Bronchus fibroblast of lung (primary cell): ENCODE data around the gene CYP4F12. TPM values are rescaled to one million over a fixed set of nuclear protein-coding genes. Genes with fewer than 3 reads are reported as not detected.

Experiments
- total RNA-seq: library from RNA; depleted of rRNA; stranded (reverse); fragments of >200 nt; gene quantifications from 2 replicates; pipeline ENCODE4 v1.2.3, GENCODE V29; 2015

The CYP4F12 gene, protein sequence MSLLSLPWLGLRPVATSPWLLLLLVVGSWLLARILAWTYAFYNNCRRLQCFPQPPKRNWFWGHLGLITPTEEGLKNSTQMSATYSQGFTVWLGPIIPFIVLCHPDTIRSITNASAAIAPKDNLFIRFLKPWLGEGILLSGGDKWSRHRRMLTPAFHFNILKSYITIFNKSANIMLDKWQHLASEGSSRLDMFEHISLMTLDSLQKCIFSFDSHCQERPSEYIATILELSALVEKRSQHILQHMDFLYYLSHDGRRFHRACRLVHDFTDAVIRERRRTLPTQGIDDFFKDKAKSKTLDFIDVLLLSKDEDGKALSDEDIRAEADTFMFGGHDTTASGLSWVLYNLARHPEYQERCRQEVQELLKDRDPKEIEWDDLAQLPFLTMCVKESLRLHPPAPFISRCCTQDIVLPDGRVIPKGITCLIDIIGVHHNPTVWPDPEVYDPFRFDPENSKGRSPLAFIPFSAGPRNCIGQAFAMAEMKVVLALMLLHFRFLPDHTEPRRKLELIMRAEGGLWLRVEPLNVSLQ
- total RNA-seq, result not detected in 2 replicates

DNA sequence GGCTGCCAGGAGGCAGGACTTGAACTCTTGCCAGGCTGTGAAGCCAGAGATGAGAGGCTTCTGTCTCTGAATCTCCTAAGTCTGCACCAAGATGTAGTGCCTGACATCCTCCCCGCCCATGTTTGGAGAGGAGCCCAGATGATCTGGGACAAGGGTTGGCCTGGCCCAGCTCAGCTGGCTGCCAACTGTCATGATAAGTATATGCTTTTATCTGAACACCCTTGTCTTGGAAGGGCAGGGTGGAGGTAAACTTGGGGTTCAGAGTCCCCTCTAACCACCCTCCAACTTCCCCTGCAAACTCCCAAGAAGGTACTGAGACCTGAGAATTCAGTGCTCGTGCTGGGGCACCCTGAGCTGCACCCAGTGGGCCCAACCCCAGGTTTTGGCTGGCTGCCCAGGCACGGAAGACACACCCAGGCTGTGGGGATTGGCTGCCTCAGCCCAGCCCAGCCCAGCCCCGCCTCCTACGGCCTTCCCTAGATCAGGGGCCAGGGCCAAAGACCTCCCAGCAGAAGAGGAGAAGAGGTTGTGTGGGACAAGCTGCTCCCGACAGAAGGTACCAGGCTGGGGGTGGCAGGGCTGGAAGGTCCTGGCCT is at the start of gene CYP4F12:
Gene CYP4F12, plus strand, starts transcription at position 508 of the 596 bp plus-strand sequence. CDS start 443 bp downstream, outside the sequence.

DNA sequence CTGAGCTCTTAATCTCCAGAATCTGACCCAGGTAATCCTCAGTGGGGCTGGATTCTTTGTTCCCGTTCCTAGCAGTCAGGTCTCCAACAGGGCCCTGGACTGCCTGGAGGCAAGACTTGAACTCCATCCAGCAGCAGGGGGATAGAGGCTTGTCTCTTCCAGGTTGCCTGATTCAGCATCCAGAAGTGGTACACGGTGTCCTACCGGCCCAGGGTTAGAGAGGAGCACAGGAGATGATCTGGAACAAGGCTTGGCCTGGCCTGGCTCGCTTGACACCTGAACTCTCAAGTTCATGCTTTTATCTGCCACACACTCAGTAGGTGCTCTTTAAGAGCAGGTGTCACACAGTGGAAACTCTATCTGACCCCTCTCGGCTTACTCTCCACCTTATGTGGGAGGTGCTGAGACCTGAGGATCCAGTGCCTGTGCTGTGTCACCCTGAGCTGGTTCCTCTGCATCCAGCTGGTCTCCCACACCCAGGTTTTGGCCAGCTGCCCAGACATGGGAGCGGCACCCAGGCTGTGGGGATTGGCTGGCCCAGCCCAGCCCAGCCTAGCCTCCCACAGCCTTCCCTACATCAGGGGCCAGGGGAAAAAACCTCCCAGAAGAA is 32.5 kb upstream of the CYP4F12 start, which contains the start of gene CYP4F3:
Gene CYP4F3, plus strand, starts transcription at position 604 of the 610 bp plus-strand sequence. CDS start 519 bp downstream, outside the sequence.

DNA sequence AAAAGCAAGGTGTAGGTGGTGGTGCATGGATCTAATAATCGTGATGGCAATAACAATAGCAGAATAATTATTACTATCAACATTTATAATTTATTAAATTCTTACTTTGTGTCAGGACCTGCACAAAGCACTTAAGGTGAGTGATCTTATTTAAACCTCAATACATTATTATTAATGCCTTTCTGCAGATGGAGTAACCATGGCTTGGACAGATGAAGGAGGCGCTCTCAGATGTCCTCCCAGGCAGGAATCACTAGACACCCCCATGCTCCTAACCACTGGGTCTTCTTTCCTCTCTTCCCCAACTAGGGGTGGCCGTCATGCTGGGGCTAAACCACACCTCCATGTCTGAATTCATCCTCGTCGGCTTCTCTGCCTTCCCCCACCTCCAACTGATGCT is 54.8 kb downstream of the CYP4F12 start, which contains the start of gene OR10H2:
Gene OR10H2, plus strand, starts transcription at position 301 of the 400 bp plus-strand sequence. Its CDS starts 20 bp downstream, at position 321.

DNA sequence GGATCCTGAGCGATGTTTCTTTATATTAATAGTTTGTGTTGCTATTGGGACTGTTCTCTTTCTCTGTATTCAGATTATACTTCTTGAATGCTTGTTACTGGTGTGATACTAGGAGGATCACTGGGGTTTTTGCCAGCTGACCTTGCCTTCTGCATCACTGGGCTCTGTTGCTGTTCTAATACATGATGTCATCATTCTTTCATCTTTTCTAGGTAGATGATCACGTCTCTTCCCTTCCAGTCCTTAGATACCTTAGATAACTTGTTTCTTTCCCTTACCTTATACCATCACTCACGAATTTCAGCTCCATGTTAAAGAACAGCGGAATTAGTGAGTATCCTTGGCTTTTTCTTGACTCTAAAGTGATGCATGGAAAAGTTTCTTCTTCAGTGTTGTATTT is 64.8 kb downstream of the CYP4F12 start, which contains the start of gene OR10H3:
Gene OR10H3, plus strand, starts transcription at position 264 of the 400 bp plus-strand sequence. CDS start 3,408 bp downstream, outside the sequence.

Other genes with a start within 250 kb of the CYP4F12 start
- gene WIZ, start 223.1 kb upstream of the CYP4F12 start, total RNA-seq, result 28.2 and 29.1 TPM in 2 replicates
- gene RASAL3, start 208.5 kb upstream of the CYP4F12 start, total RNA-seq, result not detected in 2 replicates
- gene PGLYRP2, start 193.6 kb upstream of the CYP4F12 start, total RNA-seq, result not detected in 2 replicates
- not detected in 2 replicates for gene CYP4F22, start 164.6 kb upstream of the CYP4F12 start, total RNA-seq
- not detected in 2 replicates for gene CYP4F8, start 57.9 kb upstream of the CYP4F12 start, total RNA-seq
- not detected in 2 replicates for gene CYP4F3, start 32.2 kb upstream of the CYP4F12 start, total RNA-seq
- gene OR10H2, start 54.9 kb downstream of the CYP4F12 start, total RNA-seq, result not detected in 2 replicates
- not detected in 2 replicates for gene OR10H3, start 64.9 kb downstream of the CYP4F12 start, total RNA-seq
- not detected in 2 replicates for gene OR10H5, start 114.6 kb downstream of the CYP4F12 start, total RNA-seq
- gene OR10H1, start 142.6 kb downstream of the CYP4F12 start, total RNA-seq, result not detected in 2 replicates
- not detected in 2 replicates for gene CYP4F2, start 225.0 kb downstream of the CYP4F12 start, total RNA-seq